Measurements from ENCODE around the gene DNMT3A.

DNA sequence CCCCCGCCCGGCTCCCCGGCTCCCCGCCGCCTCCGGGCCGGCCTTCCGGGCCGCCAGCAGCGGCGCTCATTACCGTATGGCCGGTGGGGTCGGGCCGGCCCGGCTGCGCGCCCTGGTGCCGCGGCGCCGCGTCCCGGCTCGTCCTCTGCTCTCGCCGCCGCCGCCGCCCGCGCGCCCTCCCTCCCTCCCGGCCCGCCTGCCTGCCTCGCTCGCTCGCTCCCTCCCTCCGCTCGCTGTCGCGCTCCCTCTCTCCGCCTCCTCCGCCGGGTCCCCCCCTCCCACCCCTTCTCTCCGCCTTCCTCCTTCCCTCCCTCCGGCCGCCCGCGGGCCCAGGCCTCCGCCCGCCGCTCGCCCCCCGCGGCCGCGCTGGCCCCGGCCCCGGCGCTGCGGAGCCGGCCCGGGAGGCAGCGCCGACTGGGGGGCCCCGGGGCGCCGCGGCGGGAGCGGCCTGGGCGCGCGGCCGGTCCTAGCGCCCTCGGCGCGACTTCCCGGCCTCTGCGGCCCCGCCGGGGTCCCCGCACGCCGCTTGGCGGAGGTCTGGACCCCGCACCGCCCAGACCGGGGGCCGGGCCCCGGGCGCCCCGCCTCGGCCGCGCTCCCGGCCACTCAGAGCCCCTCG, at the start of gene DNMT3A:
- TF ChIP-seq POLR2A (IDR thresholded peaks at IDR 0.05; ENCODE audit: low read length) = no peak
- TF ChIP-seq GATA1 (IDR thresholded peaks at IDR 0.05; ENCODE audit: low read depth, low read length) = no peak
